Activated CD4-positive, alpha-beta T cell treated with anti-CD3 and anti-CD28 coated beads, Interleukin-10, Interleukin-2, amounts not matched to agents 100 ng/mL and 50 ng/mL, durations not matched to agents 16 hours and 8 hours (primary cell): ENCODE measurements around the gene VSIG2.
"Not testable (repeated sequence)": the region's sequence is repeated elsewhere in the genome, so short reads cannot be mapped to it uniquely, and the experiment has no call there.

Experiments used
- DNase-seq: peaks from one replicate; pipeline ENCODE4 v3.0.0-alpha.2; 2020

The VSIG2 gene

GRCh38 chr11:124751741-124752470, at the start of gene VSIG2:
VSIG2 (minus strand) TSS chr11:124752255; CDS start chr11:124752137, 118 bp downstream.
- DNase-seq: no peak

GRCh38 chr11:124801014-124801413, 49.0 kb upstream of the VSIG2 start:
- DNase-seq: peak; percentile 30

GRCh38 chr11:124800226-124800929, 48.3 kb upstream of the VSIG2 start, which contains the start of gene MSANTD2:
MSANTD2 (minus strand) TSS chr11:124800406; CDS start chr11:124800380, 26 bp downstream.
- peak; percentile 85 for DNase-seq

- DNase-seq: peak; percentile 43
Measured at GRCh38 chr11:124799348-124800225, 47.5 kb upstream of the VSIG2 start.

GRCh38 chr11:124798991-124799347, 46.9 kb upstream of the VSIG2 start:
- peak; percentile 22 for DNase-seq

- DNase-seq: no peak
Measured at GRCh38 chr11:124796312-124796711, 44.3 kb upstream of the VSIG2 start.

GRCh38 chr11:124793466-124794278, 41.6 kb upstream of the VSIG2 start:
- DNase-seq: peak; percentile 59

GRCh38 chr11:124791626-124792341, 39.7 kb upstream of the VSIG2 start:
- peak; percentile 26 for DNase-seq

GRCh38 chr11:124788521-124788920, 36.5 kb upstream of the VSIG2 start:
- DNase-seq: no peak

- DNase-seq: no peak
Measured at GRCh38 chr11:124784051-124784450, 32.0 kb upstream of the VSIG2 start.

- no peak for DNase-seq
Measured at GRCh38 chr11:124783002-124783401, 30.9 kb upstream of the VSIG2 start.

- DNase-seq: no peak
Measured at GRCh38 chr11:124779568-124779967, 27.5 kb upstream of the VSIG2 start.

GRCh38 chr11:124778281-124778680, 26.2 kb upstream of the VSIG2 start:
- DNase-seq: no peak

- DNase-seq: no peak
Measured at GRCh38 chr11:124776865-124777645, 25.0 kb upstream of the VSIG2 start.

GRCh38 chr11:124770959-124771358, 18.9 kb upstream of the VSIG2 start:
- DNase-seq: not testable (repeated sequence)

- no peak for DNase-seq
Measured at GRCh38 chr11:124769806-124770774, 18.0 kb upstream of the VSIG2 start.

- no peak for DNase-seq
Measured at GRCh38 chr11:124768914-124769313, 16.9 kb upstream of the VSIG2 start.

- DNase-seq: no peak
Measured at GRCh38 chr11:124766156-124766555, 14.1 kb upstream of the VSIG2 start.

- DNase-seq: peak; percentile 82
Measured at GRCh38 chr11:124763156-124763947, 11.3 kb upstream of the VSIG2 start.
